GM18505 (cell line): ENCODE results near the gene SYNE2.
"Not testable (repeated sequence)": the region's sequence is repeated elsewhere in the genome, so short reads cannot be mapped to it uniquely, and the experiment has no call there.

Source experiments
- ATAC-seq: cut with Tn5 transposase; IDR thresholded peaks from one replicate; pipeline ENCODE4 v1.9.1; 2021; ENCODE audit not compliant: unreplicated experiment
- POLR2A ChIP-seq: IDR thresholded peaks from 4 replicates; pipeline ENCODE4 v1.6.1; 2011; ENCODE audit warnings: borderline replicate concordance; ENCODE audit not compliant: insufficient read depth, insufficient read length; ENCODE audit errors: extremely low read depth

The SYNE2 gene

GRCh38 chr14:64176330-64176729 lies 323.5 kb downstream of the SYNE2 start:
- TF ChIP-seq POLR2A = no peak
- no peak for ATAC-seq

- no peak for TF ChIP-seq POLR2A
- ATAC-seq = no peak
Measured at GRCh38 chr14:64178814-64179213, 326.0 kb downstream of the SYNE2 start.

GRCh38 chr14:64182908-64183307 lies 330.1 kb downstream of the SYNE2 start:
- ATAC-seq = not testable (repeated sequence)

GRCh38 chr14:64184103-64184729 lies 331.4 kb downstream of the SYNE2 start:
- no peak for ATAC-seq

DNA sequence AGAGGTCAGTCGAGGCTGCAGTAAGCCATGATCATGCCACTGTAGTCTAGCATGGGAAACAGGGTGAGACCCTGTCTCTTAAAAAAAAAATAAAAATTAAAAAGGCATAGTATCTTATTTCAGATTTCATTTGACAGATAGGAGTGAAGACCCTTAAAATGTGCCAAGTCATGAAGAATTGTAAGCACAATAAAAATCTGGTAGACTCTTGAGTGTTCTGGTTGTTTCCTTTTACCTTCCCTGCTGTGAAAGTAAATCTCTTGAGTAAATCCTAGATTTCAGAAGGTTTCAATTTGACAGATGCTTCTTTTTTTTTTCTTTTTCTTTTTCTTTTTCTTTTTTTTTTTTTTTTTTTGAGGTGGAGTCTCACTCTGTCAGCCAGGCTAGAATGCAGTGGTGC lies 332.4 kb downstream of the SYNE2 start:
- ATAC-seq = no peak
- TF ChIP-seq POLR2A = no peak

More at GRCh38 chr14:64184103-64184729, 331.4 kb downstream of the SYNE2 start:
- no peak for TF ChIP-seq POLR2A

- TF ChIP-seq POLR2A = no peak
- no peak for ATAC-seq
Measured at GRCh38 chr14:64186231-64187129, 333.7 kb downstream of the SYNE2 start.

GRCh38 chr14:64187331-64187730 lies 334.5 kb downstream of the SYNE2 start:
- TF ChIP-seq POLR2A = no peak
- ATAC-seq = no peak

- TF ChIP-seq POLR2A = no peak
- ATAC-seq = no peak
Measured at GRCh38 chr14:64190974-64191502, 338.2 kb downstream of the SYNE2 start.

- ATAC-seq = no peak
- TF ChIP-seq POLR2A = no peak
Measured at GRCh38 chr14:64191756-64192155, 339.0 kb downstream of the SYNE2 start.

DNA sequence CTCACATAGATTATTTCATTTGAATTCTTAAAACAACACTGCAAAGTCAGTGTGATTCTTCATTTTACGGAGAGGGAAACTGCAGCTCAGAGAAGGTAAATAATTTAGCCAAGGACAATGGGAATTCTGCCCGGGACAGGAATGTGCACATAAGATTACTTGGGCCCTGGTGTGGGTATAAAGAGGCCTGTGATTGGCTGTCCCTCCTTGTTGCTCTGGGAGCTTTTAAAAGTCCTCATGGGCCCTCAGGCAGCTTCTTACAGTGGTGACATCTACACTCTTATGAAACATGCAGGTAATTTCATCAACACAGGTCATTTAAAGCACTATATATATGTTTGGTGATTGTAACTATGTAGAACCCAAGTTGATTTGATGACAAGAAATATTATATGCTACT lies 341.0 kb downstream of the SYNE2 start:
- ATAC-seq = no peak
- TF ChIP-seq POLR2A = no peak

DNA sequence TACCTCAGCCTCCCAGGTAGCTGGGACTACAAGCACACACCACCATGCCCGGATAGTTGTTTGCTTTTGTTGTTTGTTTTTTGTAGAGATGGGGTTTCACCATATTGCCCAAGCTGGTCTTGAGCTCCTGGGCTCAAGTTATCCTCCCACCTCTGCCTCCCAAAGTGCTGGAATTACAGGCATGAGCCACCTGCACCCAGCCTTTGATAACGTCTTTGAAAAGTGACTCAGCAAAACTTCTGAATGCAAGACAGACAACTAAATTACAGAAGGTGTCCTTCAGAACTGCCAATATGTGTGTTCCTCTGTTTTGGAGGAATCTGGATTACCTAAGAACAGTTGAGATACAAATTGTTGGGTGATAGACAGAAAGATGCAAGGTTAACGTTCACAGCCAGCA lies 341.6 kb downstream of the SYNE2 start:
- TF ChIP-seq POLR2A = no peak
- no peak for ATAC-seq

DNA sequence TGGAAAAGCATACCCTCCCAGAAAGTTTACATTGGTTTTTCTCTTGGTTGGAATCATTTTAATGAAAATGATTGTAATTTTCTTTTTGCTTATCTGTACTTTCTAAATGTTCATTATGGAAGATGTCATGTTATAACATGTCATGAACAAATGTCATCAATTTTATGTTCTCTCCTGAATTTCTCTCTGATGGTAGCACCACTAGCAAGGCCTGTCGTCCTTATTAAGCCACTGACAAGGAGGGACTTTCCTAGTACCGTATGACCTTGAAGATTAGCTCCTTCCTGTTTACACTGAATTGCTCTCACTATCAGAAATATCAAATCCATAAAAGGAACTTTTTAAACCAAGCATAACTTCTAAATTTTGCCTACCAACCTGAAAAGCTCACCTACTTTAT lies 342.4 kb downstream of the SYNE2 start:
- ATAC-seq = no peak
- no peak for TF ChIP-seq POLR2A

GRCh38 chr14:64196056-64196455 lies 343.3 kb downstream of the SYNE2 start:
- ATAC-seq = no peak
- TF ChIP-seq POLR2A = no peak
